ENCODE results near the gene DDX10. TPM values are rescaled to one million over a fixed set of nuclear protein-coding genes. Genes with fewer than 3 reads are reported as not detected.

Gene DDX10
- total and polyA plus RNA-seq, 2 of the 8 experiments (the other 6 are each of a cell fraction or from before 2014, with no cell fraction given) = 49.2 to 52.2 TPM

DNA sequence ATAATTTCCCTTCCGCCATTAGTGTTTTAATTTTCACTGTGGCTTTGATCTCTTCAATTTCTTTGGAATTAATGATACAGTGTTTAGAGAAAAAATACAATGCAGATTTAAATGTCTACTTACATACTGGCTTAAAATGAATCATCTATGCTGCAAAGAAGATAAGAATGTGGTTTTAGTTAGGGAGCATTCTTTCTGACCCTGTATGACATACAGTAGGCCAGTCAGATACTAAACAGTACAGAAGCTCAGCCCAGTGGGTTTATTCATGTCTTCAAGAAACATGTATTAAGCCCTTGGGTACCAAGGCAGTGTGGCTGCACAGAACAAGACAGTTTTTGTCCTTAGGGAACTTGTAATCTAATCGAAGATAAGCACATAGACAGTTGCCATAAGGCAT lies 268.8 kb downstream of the DDX10 start:
- WGBS, 2 experiments (ENCODE audit: extremely low coverage in 1 of 2, insufficient coverage in 1 of 2, insufficient read length in 1 of 2, insufficient replicate concordance in 2 of 2, low coverage in 1 of 2, low lambda C conversion rate in 2 of 2, missing lambda C conversion rate in 1 of 2) = 100% methylated on average over 2 of the region's 2 CpGs; no CpG with 5 or more reads in 1 of the 2 experiments
- H3K9ac ChIP-seq (replicated peaks in 1 of 4; ENCODE audit: extremely low read depth in 1 of 4, low read depth in 3 of 4, low read length in 3 of 4) = no peak overlapping the region

More for the DNA sequence above, 268.8 kb downstream of the DDX10 start:
- Histone ChIP-seq H2AK5ac (ENCODE audit: low read depth, low read length) (no peak overlapping the region), H3K4ac (replicated peaks; ENCODE audit: insufficient read length, low read depth, low read length) (no peak overlapping the region), H4K91ac (replicated peaks; ENCODE audit: insufficient read length, low read length) (no peak overlapping the region), H3K56ac (replicated peaks; ENCODE audit: insufficient read length, low read depth, low read length) (no peak overlapping the region), H2BK15ac (ENCODE audit: low read length) (no peak overlapping the region), H3K4me2 (ENCODE audit: insufficient read depth in 1 of 2, low read depth in 2 of 2, low read length in 2 of 2) (no peak overlapping the region), H4K5ac (ENCODE audit: insufficient read length, low read depth, low read length) (no peak overlapping the region), H3K14ac (ENCODE audit: insufficient read length) (no peak overlapping the region), H3K36me3 (ENCODE audit: control insufficient read depth in 2 of 4, insufficient read depth in 4 of 4, low read length in 3 of 4) (no peaks in the 10 kb centered on the region), H2BK5ac (ENCODE audit: low read depth, low read length) (no peak overlapping the region), H3K79me1 (ENCODE audit: low read depth, low read length) (no peaks in the 10 kb centered on the region), H2BK12ac (ENCODE audit: low read depth, low read length) (no peak overlapping the region), H3K23me2 (ENCODE audit: low read depth, low read length) (no peaks in the 10 kb centered on the region), H4K8ac (ENCODE audit: extremely low read depth, insufficient read depth, low read length) (no peak overlapping the region), H4K20me1 (replicated peaks in 1 of 2; ENCODE audit: control insufficient read depth in 1 of 2, insufficient read depth in 2 of 2, low read length in 2 of 2) (no peaks in the 10 kb centered on the region), H2AFZ (ENCODE audit: low read length) (no peak overlapping the region), H3K18ac (ENCODE audit: extremely low read depth, low read length) (no peak overlapping the region), H3K9me3 (ENCODE audit: insufficient read depth in 2 of 2, low read depth in 1 of 2, low read length in 1 of 2) (no peaks in the 10 kb centered on the region), H3K79me2 (ENCODE audit: control insufficient read depth in 1 of 2, insufficient read depth in 2 of 2, low read length in 2 of 2) (no peaks in the 10 kb centered on the region), H3K4me3 (ENCODE audit: extremely low read depth in 1 of 4, insufficient read depth in 2 of 4, low read depth in 3 of 4, low read length in 4 of 4) (no peak overlapping the region), H2BK20ac (ENCODE audit: low read length) (no peak overlapping the region), H3K23ac (ENCODE audit: insufficient read length) (no peak overlapping the region), H3K27ac (ENCODE audit: low read depth, low read length) (no peak overlapping the region), H3K4me1 (replicated peaks in 1 of 4; ENCODE audit: control insufficient read depth in 3 of 4, insufficient read depth in 4 of 4, low read length in 3 of 4) (no peaks in the 10 kb centered on the region), H2BK120ac (replicated peaks; ENCODE audit: low read depth, low read length) (no peak overlapping the region), H3K27me3 (replicated peaks in 1 of 4; ENCODE audit: control insufficient read depth in 3 of 4, extremely low read depth in 1 of 4, insufficient read depth in 3 of 4, low read length in 3 of 4) (no peaks in the 10 kb centered on the region)
- ChIA-PET POLR2A (ENCODE audit: partially characterized antibody) (no interaction called here), CTCF (ENCODE audit: partially characterized antibody) (no interaction called here)
- no peak for DNase-seq (ENCODE audit: low read depth in 1 of 2, low spot score in 2 of 2)
- no peak for FAIRE-seq
- TF ChIP-seq RNF2 (IDR thresholded peaks at IDR 0.05; ENCODE audit: borderline replicate concordance, low read depth, low read length, missing control alignments, poor library complexity, severe bottlenecking) (no peak), BRCA1 (IDR thresholded peaks at IDR 0.05; ENCODE audit: low read depth, low read length) (no peak), HDAC6 (IDR thresholded peaks at IDR 0.05; ENCODE audit: low read depth, low read length) (no peak), SAP30 (IDR thresholded peaks at IDR 0.05; ENCODE audit: insufficient read depth, insufficient replicate concordance, low read length) (no peak), SP1 (IDR thresholded peaks at IDR 0.05; ENCODE audit: low read depth, low read length) (no peak), HDAC2 (IDR thresholded peaks at IDR 0.05; ENCODE audit: borderline replicate concordance in 1 of 2, low read depth in 2 of 2, low read length in 2 of 2) (no peak)
- TF ChIP-seq, protein P1, sequence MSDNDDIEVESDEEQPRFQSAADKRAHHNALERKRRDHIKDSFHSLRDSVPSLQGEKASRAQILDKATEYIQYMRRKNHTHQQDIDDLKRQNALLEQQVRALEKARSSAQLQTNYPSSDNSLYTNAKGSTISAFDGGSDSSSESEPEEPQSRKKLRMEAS (IDR thresholded peaks at IDR 0.05) = no peak

Data from H1 (cell line).